BLaER1 (cell line): ENCODE results near the gene ANKFY1.
A peak's percentile ranks its signal among the peaks of the same experiment; 100 is the strongest.

ENCODE experiments used
- H3K27ac ChIP-seq: shearing (Covaris generic); formaldehyde crosslinking; 2 replicates; pipeline ENCODE4 v1.8.1; 2022
- H3K27me3 ChIP-seq: shearing (Covaris generic); formaldehyde crosslinking; 2 replicates; pipeline ENCODE4 v1.8.1; 2022
- H3K36me3 ChIP-seq: shearing (Covaris generic); formaldehyde crosslinking; 2 replicates; pipeline ENCODE4 v1.8.1; 2022
- H3K4me1 ChIP-seq: shearing (Covaris generic); formaldehyde crosslinking; 2 replicates; pipeline ENCODE4 v1.8.1; 2022
- H3K4me2 ChIP-seq: shearing (Covaris generic); formaldehyde crosslinking; 2 replicates; pipeline ENCODE4 v1.8.1; 2022
- H3K4me3 ChIP-seq: shearing (Covaris generic); formaldehyde crosslinking; 2 replicates; pipeline ENCODE4 v1.8.1; 2022
- H3K9ac ChIP-seq: shearing (Covaris generic); formaldehyde crosslinking; 2 replicates; pipeline ENCODE4 v1.8.1; 2022
- H3K9me3 ChIP-seq: shearing (Covaris generic); formaldehyde crosslinking; 2 replicates; pipeline ENCODE4 v1.8.1; 2022
- H4K20me1 ChIP-seq: shearing (Covaris generic); formaldehyde crosslinking; 2 replicates; pipeline ENCODE4 v1.8.1; 2022
- Cebpa-rat ChIP-seq: shearing (Covaris generic); IDR thresholded peaks from 2 replicates; pipeline ENCODE4 v1.8.1; 2022

Gene ANKFY1

DNA sequence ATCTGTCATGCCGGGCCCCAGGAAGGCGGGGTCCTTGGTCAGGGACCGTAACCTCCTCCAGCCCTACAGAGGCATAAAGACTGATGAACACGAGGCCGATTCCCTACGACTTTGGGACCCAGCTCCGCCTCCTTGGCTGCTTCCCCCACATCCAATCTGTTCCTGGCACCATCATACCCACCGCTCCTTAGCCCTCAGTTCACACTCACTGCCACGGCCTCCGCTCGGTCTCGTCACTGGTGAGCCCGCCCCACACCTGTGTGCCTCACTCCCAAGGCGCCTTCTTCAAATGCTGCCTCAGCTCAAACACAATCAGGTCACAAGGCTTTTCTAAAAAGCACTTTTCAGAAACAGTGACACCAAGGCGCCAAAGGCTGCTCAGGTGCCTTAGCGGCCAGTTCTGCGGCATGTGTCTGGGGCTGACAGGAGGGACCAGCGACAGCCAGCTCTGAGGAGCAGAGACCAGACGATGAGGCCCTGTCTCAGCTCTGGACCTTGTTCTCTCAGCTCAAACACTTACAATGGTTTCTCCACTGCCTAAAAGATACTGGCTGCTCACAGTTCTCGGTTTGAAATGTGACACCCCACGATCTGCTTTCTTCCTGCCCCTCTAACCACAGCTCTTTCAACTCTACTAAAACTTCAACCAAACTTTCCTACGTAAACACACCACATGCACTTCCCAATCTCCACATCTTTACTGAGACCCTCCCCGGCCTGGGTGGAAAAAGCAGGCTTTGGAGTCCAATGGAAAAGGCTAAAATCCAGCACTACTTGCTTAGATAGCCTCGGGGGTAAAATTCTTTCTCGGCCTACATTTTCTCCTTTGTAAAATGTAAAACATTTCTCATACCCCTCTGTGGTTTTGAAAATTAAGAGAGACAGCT lies 87.6 kb downstream of the ANKFY1 start:
- Histone ChIP-seq H3K4me3 (no peak overlapping the region), H3K27ac (peak overlapping the region; percentile 87)

GRCh38 chr17:4174556-4174955 lies 89.2 kb downstream of the ANKFY1 start:
- no peak for TF ChIP-seq Cebpa-rat
- no peak overlapping the region for H3K9ac ChIP-seq
- H3K36me3 ChIP-seq: peaks cover 100% of the 10 kb centered on the region

More for the DNA sequence above, 87.6 kb downstream of the ANKFY1 start:
- H3K9me3 ChIP-seq: no peaks in the 10 kb centered on the region
- H3K4me2 ChIP-seq: peak overlapping the region; percentile 79
- H3K4me1 ChIP-seq: peaks cover 28% of the 10 kb centered on the region
- peak overlapping the region; percentile 68 for H3K9ac ChIP-seq
- no peak for TF ChIP-seq Cebpa-rat
- no peaks in the 10 kb centered on the region for H3K27me3 ChIP-seq
- no peaks in the 10 kb centered on the region for H4K20me1 ChIP-seq
- H3K36me3 ChIP-seq: peaks cover 100% of the 10 kb centered on the region

GRCh38 chr17:4173781-4174180 lies 90.0 kb downstream of the ANKFY1 start:
- TF ChIP-seq Cebpa-rat: no peak
- Histone ChIP-seq H3K36me3 (peaks cover 100% of the 10 kb centered on the region), H3K4me2 (no peak overlapping the region), H3K9me3 (no peaks in the 10 kb centered on the region), H3K4me1 (peaks cover 28% of the 10 kb centered on the region), H3K4me3 (no peak overlapping the region), H3K27ac (no peak overlapping the region), H3K27me3 (no peaks in the 10 kb centered on the region), H3K9ac (no peak overlapping the region), H4K20me1 (no peaks in the 10 kb centered on the region)

More at GRCh38 chr17:4174556-4174955, 89.2 kb downstream of the ANKFY1 start:
- H3K9me3 ChIP-seq: no peaks in the 10 kb centered on the region
- no peak overlapping the region for H3K27ac ChIP-seq
- no peak overlapping the region for H3K4me3 ChIP-seq
- no peaks in the 10 kb centered on the region for H4K20me1 ChIP-seq
- no peak overlapping the region for H3K4me2 ChIP-seq
- peaks cover 28% of the 10 kb centered on the region for H3K4me1 ChIP-seq
- H3K27me3 ChIP-seq: no peaks in the 10 kb centered on the region

GRCh38 chr17:4172356-4172755 lies 91.4 kb downstream of the ANKFY1 start:
- H3K4me3 ChIP-seq: no peak overlapping the region
- no peak overlapping the region for H3K27ac ChIP-seq
- TF ChIP-seq Cebpa-rat: no peak
- no peak overlapping the region for H3K4me2 ChIP-seq
- H3K9me3 ChIP-seq: no peaks in the 10 kb centered on the region
- H3K36me3 ChIP-seq: peaks cover 100% of the 10 kb centered on the region
- H3K4me1 ChIP-seq: peaks cover 25% of the 10 kb centered on the region
- no peaks in the 10 kb centered on the region for H4K20me1 ChIP-seq
- H3K9ac ChIP-seq: no peak overlapping the region
- no peaks in the 10 kb centered on the region for H3K27me3 ChIP-seq

GRCh38 chr17:4170639-4171280 lies 93.0 kb downstream of the ANKFY1 start:
- Histone ChIP-seq H3K27ac (no peak overlapping the region), H3K9me3 (no peaks in the 10 kb centered on the region), H3K27me3 (no peaks in the 10 kb centered on the region), H3K4me3 (no peak overlapping the region), H3K4me1 (peaks cover 9% of the 10 kb centered on the region), H3K4me2 (no peak overlapping the region), H3K36me3 (peaks cover 98% of the 10 kb centered on the region), H4K20me1 (no peaks in the 10 kb centered on the region), H3K9ac (no peak overlapping the region)
- no peak for TF ChIP-seq Cebpa-rat

GRCh38 chr17:4167786-4168185 lies 96.0 kb downstream of the ANKFY1 start:
- Histone ChIP-seq H3K4me3 (no peak overlapping the region), H3K4me2 (no peak overlapping the region), H3K4me1 (peaks cover 19% of the 10 kb centered on the region), H4K20me1 (no peaks in the 10 kb centered on the region), H3K9me3 (no peaks in the 10 kb centered on the region), H3K36me3 (peaks cover 87% of the 10 kb centered on the region), H3K9ac (no peak overlapping the region), H3K27me3 (no peaks in the 10 kb centered on the region), H3K27ac (no peak overlapping the region)
- no peak for TF ChIP-seq Cebpa-rat

- Histone ChIP-seq H3K9ac (no peak overlapping the region), H3K9me3 (no peaks in the 10 kb centered on the region), H4K20me1 (no peaks in the 10 kb centered on the region), H3K36me3 (peaks cover 73% of the 10 kb centered on the region), H3K27me3 (no peaks in the 10 kb centered on the region), H3K27ac (no peak overlapping the region), H3K4me1 (peaks cover 32% of the 10 kb centered on the region), H3K4me2 (no peak overlapping the region), H3K4me3 (no peak overlapping the region)
- no peak for TF ChIP-seq Cebpa-rat
These were observed 97.4 kb downstream of the ANKFY1 start for GRCh38 chr17:4166419-4166818.

GRCh38 chr17:4165301-4166010 lies 98.3 kb downstream of the ANKFY1 start:
- Histone ChIP-seq H3K27ac (no peak overlapping the region), H3K4me2 (no peak overlapping the region), H3K9me3 (no peaks in the 10 kb centered on the region), H3K9ac (no peak overlapping the region), H3K36me3 (peaks cover 63% of the 10 kb centered on the region), H3K4me1 (peaks cover 40% of the 10 kb centered on the region), H3K27me3 (no peaks in the 10 kb centered on the region), H3K4me3 (no peak overlapping the region), H4K20me1 (no peaks in the 10 kb centered on the region)
- no peak for TF ChIP-seq Cebpa-rat

DNA sequence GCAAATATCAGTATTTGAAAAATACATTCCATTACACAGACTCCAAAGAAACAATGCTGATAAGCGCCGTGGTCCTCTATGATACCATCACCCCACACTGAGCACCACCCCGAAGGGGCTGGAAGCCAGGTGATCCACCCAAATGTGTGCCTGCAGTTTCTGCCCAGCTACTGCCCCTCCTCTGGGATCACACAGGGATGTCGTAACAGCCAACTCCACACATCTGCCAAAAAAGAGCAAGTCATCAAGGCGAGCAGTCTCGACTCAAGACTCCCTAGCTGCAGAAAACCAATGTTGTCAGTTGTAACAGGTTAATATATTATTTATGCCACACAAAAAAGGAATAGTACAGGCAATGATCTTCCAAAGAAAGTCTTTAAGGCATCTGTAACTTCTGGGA lies 99.8 kb downstream of the ANKFY1 start:
- TF ChIP-seq Cebpa-rat: no peak
- Histone ChIP-seq H3K9me3 (no peaks in the 10 kb centered on the region), H3K27ac (no peak overlapping the region), H3K9ac (no peak overlapping the region), H3K4me3 (no peak overlapping the region), H3K27me3 (no peaks in the 10 kb centered on the region), H3K36me3 (peaks cover 48% of the 10 kb centered on the region), H4K20me1 (no peaks in the 10 kb centered on the region), H3K4me2 (no peak overlapping the region; the same call in 1 of the 2 replicates), H3K4me1 (peaks cover 40% of the 10 kb centered on the region)
